Choroid plexus epithelial cell (primary cell): Measurements from ENCODE around the gene ATP1A3.

Source experiments
- DNase-seq: peaks from one replicate; pipeline ENCODE4 v3.0.0-alpha.2; 2010; ENCODE audit warnings: low read depth
- H3K4me3 ChIP-seq: 2 replicates; pipeline ENCODE4 v1.5.1; 2011; ENCODE audit warnings: low read depth, mild to moderate bottlenecking, control low read depth, low read length, moderate library complexity
- CTCF ChIP-seq: conservative IDR thresholded peaks from 2 replicates; pipeline ENCODE4 v1.5.1; 2011; ENCODE audit warnings: low read depth, mild to moderate bottlenecking, control low read depth, inconsistent platforms, low read length, moderate library complexity

ATP1A3 gene

GRCh38 chr19:41922585-41922984 is 71.4 kb downstream of the ATP1A3 start:
- H3K4me3 ChIP-seq: no peak overlapping the region
- DNase-seq: no peak
- TF ChIP-seq CTCF: no peak

GRCh38 chr19:41921577-41922576 is 72.2 kb downstream of the ATP1A3 start:
- no peak overlapping the region for H3K4me3 ChIP-seq
- TF ChIP-seq CTCF: no peak
- no peak for DNase-seq

GRCh38 chr19:41920882-41921576 is 73.0 kb downstream of the ATP1A3 start:
- no peak overlapping the region for H3K4me3 ChIP-seq
- TF ChIP-seq CTCF: no peak
- no peak for DNase-seq

GRCh38 chr19:41919948-41920712 is 73.9 kb downstream of the ATP1A3 start:
- TF ChIP-seq CTCF: no peak
- H3K4me3 ChIP-seq: no peak overlapping the region
- no peak for DNase-seq

GRCh38 chr19:41918653-41919244 is 75.3 kb downstream of the ATP1A3 start:
- no peak for TF ChIP-seq CTCF
- H3K4me3 ChIP-seq: no peak overlapping the region
- peak; percentile 30 for DNase-seq

GRCh38 chr19:41918095-41918494 is 75.9 kb downstream of the ATP1A3 start:
- no peak for DNase-seq
- H3K4me3 ChIP-seq: no peak overlapping the region
- TF ChIP-seq CTCF: no peak
